B cell (primary cell): Measurements from ENCODE around the gene SF1. TPM values are rescaled to one million over a fixed set of nuclear protein-coding genes. Genes with fewer than 3 reads are reported as not detected.

Experiments used
- ATAC-seq: fragments of 200-7000 bp; cut with Tn5 transposase; one replicate; pipeline ENCODE4 v1.10.0; 2021; ENCODE audit warnings: low read depth, mild to moderate bottlenecking, moderate number of reproducible peaks, moderate library complexity
- CTCF ChIA-PET: fragments of 350-600 bp; sonication (Branson Sonifier 250); formaldehyde crosslinking; loops from one replicate; lab custom pipeline; 2021; ENCODE audit warnings: antibody characterized with exemption, inconsistent platforms; lab: Charles Lee
- POLR2A ChIA-PET: fragments of 350-600 bp; sonication (Branson Sonifier 250); formaldehyde crosslinking; loops from one replicate; lab custom pipeline; 2021; ENCODE audit warnings: antibody characterized with exemption; lab: Charles Lee
- DNase-seq: peaks from one replicate; pipeline ENCODE4 v3.0.0; 2013
- H2AFZ ChIP-seq: 2 replicates; pipeline ENCODE4 v1.6.1; 2012; ENCODE audit warnings: mild to moderate bottlenecking, low read depth, low read length; ENCODE audit not compliant: insufficient read depth, poor library complexity, severe bottlenecking
- H3K27ac ChIP-seq, 2 donors: 1 replicate in 1 of 2; 2 replicates in 1 of 2; pipeline ENCODE4 v1.5.1; 2012 to 2013; ENCODE audit warnings: low read length in 2 of 2, mild to moderate bottlenecking in 2 of 2, moderate library complexity in 1 of 2
- H3K27me3 ChIP-seq, 4 experiments: fragments of 200-600 bp in 1 of 4; sonication (generic) in 1 of 4; replicated peaks in 1 of 4; 1 replicate in 2 of 4; 2 replicates in 2 of 4; pipeline versions ENCODE4 v1.6.1 to v1.7.0; 2013 to 2016; ENCODE audit warnings: low read length in 3 of 4, mild to moderate bottlenecking in 2 of 4, mixed read lengths in 1 of 4, moderate library complexity in 1 of 4; ENCODE audit not compliant: insufficient read depth in 4 of 4, control insufficient read depth in 3 of 4; ENCODE audit errors: control extremely low read depth in 1 of 4
- H3K36me3 ChIP-seq, 2 experiments: replicated peaks in 1 of 2; 1 replicate in 1 of 2; 2 replicates in 1 of 2; pipeline versions ENCODE4 v1.6.1 to v1.7.1; 2013; ENCODE audit warnings: low read length in 1 of 2; ENCODE audit not compliant: insufficient read depth in 2 of 2, control insufficient read depth in 1 of 2; ENCODE audit errors: control extremely low read depth in 1 of 2, extremely low read depth in 1 of 2
- H3K4me1 ChIP-seq, 2 donors: fragments of 200-600 bp in 1 of 2; sonication (generic) in 1 of 2; 1 replicate in 1 of 2; 2 replicates in 1 of 2; pipeline versions ENCODE4 v1.5.1 to v1.6.1; 2013 to 2017; ENCODE audit warnings: low read length in 2 of 2; ENCODE audit not compliant: control insufficient read depth in 2 of 2, insufficient read depth in 2 of 2
- H3K4me2 ChIP-seq: replicated peaks from 2 replicates; pipeline ENCODE3; 2012; ENCODE audit warnings: mild to moderate bottlenecking, low read depth, low read length; ENCODE audit not compliant: poor library complexity, severe bottlenecking
- H3K4me3 ChIP-seq, 5 experiments: fragments of 200-600 bp in 1 of 5; sonication (generic) in 1 of 5; 1 replicate in 3 of 5; 2 replicates in 2 of 5; pipeline versions ENCODE4 v1.5.1 to v1.7.0; 2011 to 2016; ENCODE audit warnings: low read length in 4 of 5, mild to moderate bottlenecking in 4 of 5, low read depth in 2 of 5, control low read depth in 1 of 5, moderate library complexity in 1 of 5; ENCODE audit not compliant: insufficient read depth in 1 of 5; ENCODE audit errors: control extremely low read depth in 1 of 5, extremely low read depth in 1 of 5
- H3K79me2 ChIP-seq: fragments of 200-600 bp; sonication (generic); one replicate; pipeline ENCODE4 v1.6.0; 2016; ENCODE audit warnings: low read length; ENCODE audit not compliant: control insufficient read depth, insufficient read depth
- H3K9ac ChIP-seq: fragments of 200-600 bp; sonication (generic); 2 replicates; pipeline ENCODE4 v1.6.1; 2017; ENCODE audit warnings: mild to moderate bottlenecking, low read length, moderate library complexity
- H3K9me3 ChIP-seq, 3 donors: one replicate each; pipeline versions ENCODE4 v1.6.1 to v1.7.1; 2013; ENCODE audit warnings: low read length in 2 of 3; ENCODE audit not compliant: control insufficient read depth in 2 of 3, insufficient read depth in 1 of 3; ENCODE audit errors: control extremely low read depth in 1 of 3
- H4K20me1 ChIP-seq: 2 replicates; pipeline ENCODE4 v1.6.0; 2012; ENCODE audit warnings: mild to moderate bottlenecking, low read length; ENCODE audit not compliant: insufficient read depth, control insufficient read depth, poor library complexity, severe bottlenecking
- H3K27ac Mint-ChIP-seq: one replicate; pipeline ENCODE4 v1.8.0; 2021; ENCODE audit warnings: mixed read lengths
- H3K27me3 Mint-ChIP-seq: one replicate; pipeline ENCODE4 v1.8.0; 2021; ENCODE audit warnings: mixed read lengths
- H3K4me1 Mint-ChIP-seq: one replicate; pipeline ENCODE4 v1.8.0; 2021; ENCODE audit warnings: mixed read lengths
- H3K4me3 Mint-ChIP-seq: one replicate; pipeline ENCODE4 v1.8.0; 2021; ENCODE audit warnings: mixed read lengths
- H3K9me3 Mint-ChIP-seq: one replicate; pipeline ENCODE4 v1.8.0; 2022; ENCODE audit warnings: mixed read lengths; ENCODE audit not compliant: insufficient read depth
- EZH2 ChIP-seq: IDR thresholded peaks from 2 replicates; pipeline ENCODE4 v1.6.1; 2012; ENCODE audit warnings: borderline replicate concordance, low read depth, mild to moderate bottlenecking, moderate library complexity, low read length; ENCODE audit not compliant: insufficient read depth, poor library complexity, severe bottlenecking
- WGBS: methylation state at CpG from one replicate; pipeline ENCODE4 v1.1.5; 2013; ENCODE audit warnings: missing lambda C conversion rate; ENCODE audit not compliant: insufficient coverage; 5-methylcytosine and 5-hydroxymethylcytosine counted together
- intact Hi-C: fragments of 100-400 bp; cut with micrococcal nuclease; formaldehyde crosslinking; loops from one replicate; pipeline ENCODE4 v1.10.0; 2022
- polyA plus RNA-seq: library from polyadenylated mRNA; depleted of rRNA; stranded (reverse); fragments of >200 nt; gene quantifications from 2 replicates; pipeline ENCODE4 v1.2.3, GENCODE V29; 2012
- total RNA-seq, 2 donors: library from RNA; stranded (reverse); fragments of 120-200 nt in 1 of 2; gene quantifications; 1 replicate in 1 of 2; 2 replicates in 1 of 2; pipeline versions ENCODE4 v1.2.3 to v1.2.4, GENCODE V29; 2013 to 2022
- TF ChIP-seq, protein P1 (sequence below): fragments of 200-600 bp; IDR thresholded peaks from one replicate; pipeline ENCODE4 v1.8.0; 2022; ENCODE audit warnings: antibody characterized with exemption, mild to moderate bottlenecking

SF1 gene
- total and polyA plus RNA-seq, 2 donors (not counting 1 experiment from before 2014, with no cell fraction given) = 369 to 931 TPM

DNA sequence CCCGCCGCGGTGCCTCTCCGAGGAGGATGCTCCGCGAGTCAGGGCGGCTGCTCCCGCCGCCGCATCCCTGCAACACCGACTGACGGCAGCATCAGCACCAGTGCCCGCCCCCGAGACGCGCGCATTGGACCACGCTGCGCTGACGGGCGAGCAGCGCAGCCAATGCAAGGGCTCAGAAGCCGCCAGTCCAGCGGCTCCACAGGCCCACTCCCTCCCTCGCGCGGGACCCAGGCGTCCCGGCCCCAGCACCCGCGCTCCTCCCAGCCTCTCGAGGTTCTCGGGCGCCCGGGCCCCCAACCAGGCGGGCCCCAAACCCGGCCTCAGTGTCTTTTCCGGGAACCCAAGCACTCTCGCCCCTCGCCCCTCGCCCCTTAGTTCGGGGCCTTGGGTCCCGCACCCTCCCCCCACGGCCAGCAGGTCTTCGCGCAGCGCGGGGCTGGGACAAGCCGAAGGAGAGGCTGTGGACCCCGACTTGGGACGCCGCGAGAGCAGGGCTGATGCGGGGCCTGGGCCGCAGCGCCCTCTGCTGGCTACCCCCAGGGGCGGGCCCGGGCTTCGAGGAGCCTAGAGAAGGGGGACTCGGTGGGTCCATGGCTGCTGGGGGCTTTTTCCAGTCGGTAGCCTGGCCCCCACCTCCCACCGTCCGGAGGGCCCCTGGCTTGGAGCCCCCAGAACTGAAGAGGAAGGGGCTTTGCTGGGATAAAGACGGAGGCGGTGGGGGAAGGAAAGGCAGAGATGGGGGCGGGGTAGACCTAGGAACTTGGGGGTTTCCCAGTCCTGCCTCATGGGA lies 55.0 kb downstream of the SF1 start, which contains the start of gene NRXN2:
Gene NRXN2, minus strand, starts transcription at position 81 of the 790 bp plus-strand sequence. CDS start 9,498 bp downstream, outside the sequence.
- ChIA-PET CTCF (interaction anchor here (1.4 to 3.2 kb wide), 3 partner anchors 10 to 35 kb away, joined by 3 to 15 read pairs (median 6); no protein-coding TSS in a partner anchor), POLR2A (interaction anchor here (0.6 kb wide), 1 partner anchor 275 kb away, joined by 6 read pairs; no protein-coding TSS in a partner anchor)
- Mint-ChIP-seq H3K27me3 (peaks cover 31% of the 10 kb centered on the region), H3K27ac (peak within 1 kb of the TSS; percentile 86), H3K9me3 (no peaks in the 10 kb centered on the region), H3K4me1 (peaks cover 25% of the 10 kb centered on the region), H3K4me3 (peak within 1 kb of the TSS; percentile 86)
- peak within 1 kb of the TSS in 4 of 5 experiments; percentile 67 to 83 (median 76) for H3K4me3 ChIP-seq
- DNase-seq = peak; percentile 89
- intact Hi-C loops = loop anchor here (1.0 to 5.0 kb wide), 3 partner anchors 19 to 276 kb away; no protein-coding TSS in a partner anchor
- H3K9me3 ChIP-seq = no peaks in the 10 kb centered on the region
- H3K79me2 ChIP-seq = no peaks in the 10 kb centered on the region
- 2% methylated on average over 58 of the region's 66 CpGs for WGBS
- peak within 1 kb of the TSS; percentile 86 for H3K9ac ChIP-seq
- H4K20me1 ChIP-seq = peaks cover 41% of the 10 kb centered on the region
- no peak for TF ChIP-seq EZH2
- TF ChIP-seq, protein P1, sequence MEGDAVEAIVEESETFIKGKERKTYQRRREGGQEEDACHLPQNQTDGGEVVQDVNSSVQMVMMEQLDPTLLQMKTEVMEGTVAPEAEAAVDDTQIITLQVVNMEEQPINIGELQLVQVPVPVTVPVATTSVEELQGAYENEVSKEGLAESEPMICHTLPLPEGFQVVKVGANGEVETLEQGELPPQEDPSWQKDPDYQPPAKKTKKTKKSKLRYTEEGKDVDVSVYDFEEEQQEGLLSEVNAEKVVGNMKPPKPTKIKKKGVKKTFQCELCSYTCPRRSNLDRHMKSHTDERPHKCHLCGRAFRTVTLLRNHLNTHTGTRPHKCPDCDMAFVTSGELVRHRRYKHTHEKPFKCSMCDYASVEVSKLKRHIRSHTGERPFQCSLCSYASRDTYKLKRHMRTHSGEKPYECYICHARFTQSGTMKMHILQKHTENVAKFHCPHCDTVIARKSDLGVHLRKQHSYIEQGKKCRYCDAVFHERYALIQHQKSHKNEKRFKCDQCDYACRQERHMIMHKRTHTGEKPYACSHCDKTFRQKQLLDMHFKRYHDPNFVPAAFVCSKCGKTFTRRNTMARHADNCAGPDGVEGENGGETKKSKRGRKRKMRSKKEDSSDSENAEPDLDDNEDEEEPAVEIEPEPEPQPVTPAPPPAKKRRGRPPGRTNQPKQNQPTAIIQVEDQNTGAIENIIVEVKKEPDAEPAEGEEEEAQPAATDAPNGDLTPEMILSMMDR = peak; percentile 99
- peaks cover 0 to 36% (median 10%) of the 10 kb centered on the region in 4 experiments for H3K27me3 ChIP-seq
- peaks cover 0 to 19% of the 10 kb centered on the region in 2 experiments for H3K36me3 ChIP-seq
- ATAC-seq = peak; percentile 92
- peak within 1 kb of the TSS; percentile 93 for H2AFZ ChIP-seq
- H3K4me2 ChIP-seq = peak within 1 kb of the TSS; percentile 99
- peak within 1 kb of the TSS; percentile 64 to 83 for H3K27ac ChIP-seq
- peaks cover 13 to 23% of the 10 kb centered on the region in 2 donors for H3K4me1 ChIP-seq
